ENCODE data around the gene MCF2L2.

GRCh38 chr3:183473969-183474368 lies 45.5 kb upstream of the MCF2L2 start:
- TF ChIP-seq CTCF (IDR thresholded peaks at IDR 0.05; ENCODE audit: extremely low read depth in 1 of 2, insufficient read depth in 1 of 2, low read depth in 1 of 2, low read length in 2 of 2) (no peak), GATA2 (IDR thresholded peaks at IDR 0.05; ENCODE audit: insufficient read depth, insufficient read length, low read depth, low read length) (no peak)
